Measurements from ENCODE around the gene TRMT112.

TRMT112 gene

GRCh38 chr11:64317325-64317960 is at the start of gene TRMT112:
Gene TRMT112, minus strand, starts transcription at chr11:64317559. Its CDS starts 33 bp downstream, at chr11:64317526.
- Histone ChIP-seq H3K27me3 (ENCODE audit: control insufficient read depth in 1 of 2, insufficient read depth in 2 of 2, low read length in 2 of 2) (no peaks in the 10 kb centered on the region), H3K4me1 (ENCODE audit: control insufficient read depth in 1 of 2, insufficient read depth in 2 of 2, low read length in 2 of 2) (peaks cover 44 to 62% of the 10 kb centered on the region in 2 donors), H3K9me3 (ENCODE audit: control insufficient read depth in 1 of 2, low read length in 2 of 2) (no peaks in the 10 kb centered on the region), H3K27ac (ENCODE audit: low read depth, low read length) (peak within 1 kb of the TSS; percentile 98), H3K4me3 (ENCODE audit: low read depth in 1 of 2, low read length in 2 of 2) (peak within 1 kb of the TSS; percentile 75 to 87), H3K36me3 (ENCODE audit: control insufficient read depth in 1 of 2, insufficient read depth in 2 of 2, low read length in 2 of 2) (peaks cover 25 to 34% of the 10 kb centered on the region in 2 donors), H3K9ac (ENCODE audit: low read depth in 1 of 2, low read length in 2 of 2) (peak within 1 kb of the TSS; percentile 79 to 95)

GRCh38 chr11:64366751-64367150 is 49.4 kb upstream of the TRMT112 start:
- H3K27me3 ChIP-seq (ENCODE audit: control insufficient read depth in 1 of 2, insufficient read depth in 2 of 2, low read length in 2 of 2), result no peaks in the 10 kb centered on the region
- peaks cover 12 to 65% of the 10 kb centered on the region in 2 donors for H3K36me3 ChIP-seq (ENCODE audit: control insufficient read depth in 1 of 2, insufficient read depth in 2 of 2, low read length in 2 of 2)
- H3K9ac ChIP-seq (ENCODE audit: low read depth in 1 of 2, low read length in 2 of 2), result no peak overlapping the region
- no peaks in the 10 kb centered on the region for H3K4me1 ChIP-seq (ENCODE audit: control insufficient read depth in 1 of 2, insufficient read depth in 2 of 2, low read length in 2 of 2)
- no peak overlapping the region for H3K27ac ChIP-seq (ENCODE audit: low read depth, low read length)
- no peak overlapping the region for H3K4me3 ChIP-seq (ENCODE audit: low read depth in 1 of 2, low read length in 2 of 2)
- H3K9me3 ChIP-seq (ENCODE audit: control insufficient read depth in 1 of 2, low read length in 2 of 2), result no peaks in the 10 kb centered on the region

GRCh38 chr11:64364911-64365310 is 47.6 kb upstream of the TRMT112 start:
- H3K27ac ChIP-seq (ENCODE audit: low read depth, low read length), result no peak overlapping the region
- no peaks in the 10 kb centered on the region for H3K27me3 ChIP-seq (ENCODE audit: control insufficient read depth in 1 of 2, insufficient read depth in 2 of 2, low read length in 2 of 2)
- peaks cover 7 to 8% of the 10 kb centered on the region in 2 donors for H3K4me1 ChIP-seq (ENCODE audit: control insufficient read depth in 1 of 2, insufficient read depth in 2 of 2, low read length in 2 of 2)
- H3K9ac ChIP-seq (ENCODE audit: low read depth in 1 of 2, low read length in 2 of 2), result no peak overlapping the region
- peaks cover 17 to 65% of the 10 kb centered on the region in 2 donors for H3K36me3 ChIP-seq (ENCODE audit: control insufficient read depth in 1 of 2, insufficient read depth in 2 of 2, low read length in 2 of 2)
- H3K9me3 ChIP-seq (ENCODE audit: control insufficient read depth in 1 of 2, low read length in 2 of 2), result no peaks in the 10 kb centered on the region
- H3K4me3 ChIP-seq (ENCODE audit: low read depth in 1 of 2, low read length in 2 of 2), result no peak overlapping the region

GRCh38 chr11:64364435-64364834 is 47.1 kb upstream of the TRMT112 start:
- peaks cover 12% of the 10 kb centered on the region in 2 donors for H3K4me1 ChIP-seq (ENCODE audit: control insufficient read depth in 1 of 2, insufficient read depth in 2 of 2, low read length in 2 of 2)
- H3K4me3 ChIP-seq (ENCODE audit: low read depth in 1 of 2, low read length in 2 of 2), result no peak overlapping the region
- H3K27me3 ChIP-seq (ENCODE audit: control insufficient read depth in 1 of 2, insufficient read depth in 2 of 2, low read length in 2 of 2), result no peaks in the 10 kb centered on the region
- H3K36me3 ChIP-seq (ENCODE audit: control insufficient read depth in 1 of 2, insufficient read depth in 2 of 2, low read length in 2 of 2), result peaks cover 17 to 60% of the 10 kb centered on the region in 2 donors
- no peaks in the 10 kb centered on the region for H3K9me3 ChIP-seq (ENCODE audit: control insufficient read depth in 1 of 2, low read length in 2 of 2)
- H3K9ac ChIP-seq (ENCODE audit: low read depth in 1 of 2, low read length in 2 of 2), result no peak overlapping the region
- no peak overlapping the region for H3K27ac ChIP-seq (ENCODE audit: low read depth, low read length)

- H3K9me3 ChIP-seq (ENCODE audit: control insufficient read depth in 1 of 2, low read length in 2 of 2), result no peaks in the 10 kb centered on the region
- H3K27me3 ChIP-seq (ENCODE audit: control insufficient read depth in 1 of 2, insufficient read depth in 2 of 2, low read length in 2 of 2), result no peaks in the 10 kb centered on the region
- H3K4me3 ChIP-seq (ENCODE audit: low read depth in 1 of 2, low read length in 2 of 2), result no peak overlapping the region
- no peak overlapping the region for H3K27ac ChIP-seq (ENCODE audit: low read depth, low read length)
- peaks cover 17 to 48% of the 10 kb centered on the region in 2 donors for H3K36me3 ChIP-seq (ENCODE audit: control insufficient read depth in 1 of 2, insufficient read depth in 2 of 2, low read length in 2 of 2)
- H3K4me1 ChIP-seq (ENCODE audit: control insufficient read depth in 1 of 2, insufficient read depth in 2 of 2, low read length in 2 of 2), result peaks cover 23 to 29% of the 10 kb centered on the region in 2 donors
- H3K9ac ChIP-seq (ENCODE audit: low read depth in 1 of 2, low read length in 2 of 2), result no peak overlapping the region
Observed at GRCh38 chr11:64362339-64362738, 45.0 kb upstream of the TRMT112 start.

GRCh38 chr11:64361659-64362058 is 44.3 kb upstream of the TRMT112 start:
- H3K4me1 ChIP-seq (ENCODE audit: control insufficient read depth in 1 of 2, insufficient read depth in 2 of 2, low read length in 2 of 2), result peaks cover 23 to 29% of the 10 kb centered on the region in 2 donors
- peaks cover 16 to 45% of the 10 kb centered on the region in 2 donors for H3K36me3 ChIP-seq (ENCODE audit: control insufficient read depth in 1 of 2, insufficient read depth in 2 of 2, low read length in 2 of 2)
- no peak overlapping the region for H3K9ac ChIP-seq (ENCODE audit: low read depth in 1 of 2, low read length in 2 of 2)
- no peak overlapping the region for H3K27ac ChIP-seq (ENCODE audit: low read depth, low read length)
- H3K9me3 ChIP-seq (ENCODE audit: control insufficient read depth in 1 of 2, low read length in 2 of 2), result no peaks in the 10 kb centered on the region
- H3K4me3 ChIP-seq (ENCODE audit: low read depth in 1 of 2, low read length in 2 of 2), result no peak overlapping the region
- no peaks in the 10 kb centered on the region for H3K27me3 ChIP-seq (ENCODE audit: control insufficient read depth in 1 of 2, insufficient read depth in 2 of 2, low read length in 2 of 2)

GRCh38 chr11:64360448-64360921 is 43.1 kb upstream of the TRMT112 start:
- Histone ChIP-seq H3K4me1 (ENCODE audit: control insufficient read depth in 1 of 2, insufficient read depth in 2 of 2, low read length in 2 of 2) (peaks cover 26 to 33% of the 10 kb centered on the region in 2 donors), H3K9ac (ENCODE audit: low read depth in 1 of 2, low read length in 2 of 2) (no peak overlapping the region), H3K4me3 (ENCODE audit: low read depth in 1 of 2, low read length in 2 of 2) (peak overlapping the region; percentile 90 to 93), H3K27me3 (ENCODE audit: control insufficient read depth in 1 of 2, insufficient read depth in 2 of 2, low read length in 2 of 2) (no peaks in the 10 kb centered on the region), H3K36me3 (ENCODE audit: control insufficient read depth in 1 of 2, insufficient read depth in 2 of 2, low read length in 2 of 2) (peaks cover 11 to 38% of the 10 kb centered on the region in 2 donors), H3K27ac (ENCODE audit: low read depth, low read length) (no peak overlapping the region), H3K9me3 (ENCODE audit: control insufficient read depth in 1 of 2, low read length in 2 of 2) (no peaks in the 10 kb centered on the region)

- H3K4me1 ChIP-seq (ENCODE audit: control insufficient read depth in 1 of 2, insufficient read depth in 2 of 2, low read length in 2 of 2), result peaks cover 28 to 37% of the 10 kb centered on the region in 2 donors
- H3K27ac ChIP-seq (ENCODE audit: low read depth, low read length), result no peak overlapping the region
- H3K36me3 ChIP-seq (ENCODE audit: control insufficient read depth in 1 of 2, insufficient read depth in 2 of 2, low read length in 2 of 2), result peaks cover 11 to 32% of the 10 kb centered on the region in 2 donors
- peak overlapping the region; percentile 80 to 94 for H3K9ac ChIP-seq (ENCODE audit: low read depth in 1 of 2, low read length in 2 of 2)
- H3K4me3 ChIP-seq (ENCODE audit: low read depth in 1 of 2, low read length in 2 of 2), result peak overlapping the region; percentile 90 to 93
- H3K27me3 ChIP-seq (ENCODE audit: control insufficient read depth in 1 of 2, insufficient read depth in 2 of 2, low read length in 2 of 2), result no peaks in the 10 kb centered on the region
- no peaks in the 10 kb centered on the region for H3K9me3 ChIP-seq (ENCODE audit: control insufficient read depth in 1 of 2, low read length in 2 of 2)
Observed at GRCh38 chr11:64359712-64360445, 42.5 kb upstream of the TRMT112 start.

GRCh38 chr11:64358907-64359711 is 41.8 kb upstream of the TRMT112 start, which contains the start of gene RPS6KA4:
Gene RPS6KA4, plus strand, starts transcription at chr11:64359162. Its CDS starts 74 bp downstream, at chr11:64359236.
- Histone ChIP-seq H3K9ac (ENCODE audit: low read depth in 1 of 2, low read length in 2 of 2) (peak within 1 kb of the TSS; percentile 80 to 94), H3K27ac (ENCODE audit: low read depth, low read length) (peak within 1 kb of the TSS; percentile 85), H3K4me1 (ENCODE audit: control insufficient read depth in 1 of 2, insufficient read depth in 2 of 2, low read length in 2 of 2) (peaks cover 31 to 37% of the 10 kb centered on the region in 2 donors), H3K36me3 (ENCODE audit: control insufficient read depth in 1 of 2, insufficient read depth in 2 of 2, low read length in 2 of 2) (peaks cover 11 to 28% of the 10 kb centered on the region in 2 donors), H3K9me3 (ENCODE audit: control insufficient read depth in 1 of 2, low read length in 2 of 2) (no peaks in the 10 kb centered on the region), H3K4me3 (ENCODE audit: low read depth in 1 of 2, low read length in 2 of 2) (peak within 1 kb of the TSS; percentile 90 to 93), H3K27me3 (ENCODE audit: control insufficient read depth in 1 of 2, insufficient read depth in 2 of 2, low read length in 2 of 2) (no peaks in the 10 kb centered on the region)
